ENCODE results near the gene DLG2. TPM values are rescaled to one million over a fixed set of nuclear protein-coding genes. Genes with fewer than 3 reads are reported as not detected.

Gene DLG2
- total and polyA plus RNA-seq, 9 of the 15 experiments (the other 6 are each of a cell fraction or from before 2014, with no cell fraction given): 0.52 to 1.6 (median 0.95) TPM

DNA sequence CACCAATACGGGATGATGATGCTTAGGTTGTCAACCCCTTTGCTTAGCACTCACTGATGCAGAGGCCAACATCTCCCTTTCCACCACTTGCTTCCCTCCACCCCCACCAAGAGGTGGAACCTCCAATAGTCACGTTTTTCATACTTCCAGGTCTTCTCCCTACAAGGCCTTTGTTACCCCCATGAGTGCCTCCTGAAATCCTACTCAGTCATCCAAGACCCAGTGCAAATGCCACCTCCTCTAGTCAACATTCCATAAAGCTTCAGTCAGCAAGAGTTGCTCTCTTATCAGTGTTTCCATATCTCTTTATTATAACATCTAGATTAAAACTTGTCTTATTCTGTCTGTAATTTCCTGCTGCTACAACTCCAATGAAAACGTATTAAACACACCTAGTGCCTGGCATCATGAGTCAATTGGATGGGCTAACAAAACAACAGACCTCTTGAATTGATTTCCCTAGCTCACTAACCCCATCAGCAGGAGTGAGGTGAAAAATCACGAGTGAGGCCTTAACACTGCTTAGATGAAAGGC, 1970.3 kb downstream of the DLG2 start:
- TF ChIP-seq ZNF253 (CRISPR knock-in tag; conservative IDR thresholded peaks at IDR 0.05) (no peak), TARDBP (IDR thresholded peaks at IDR 0.05) (no peak), GABPA (tag; conservative IDR thresholded peaks at IDR 0.05; ENCODE audit: low read depth) (no peak), KAT8 (IDR thresholded peaks at IDR 0.05; ENCODE audit: low read depth) (no peak)
- TF ChIP-seq, protein P1, sequence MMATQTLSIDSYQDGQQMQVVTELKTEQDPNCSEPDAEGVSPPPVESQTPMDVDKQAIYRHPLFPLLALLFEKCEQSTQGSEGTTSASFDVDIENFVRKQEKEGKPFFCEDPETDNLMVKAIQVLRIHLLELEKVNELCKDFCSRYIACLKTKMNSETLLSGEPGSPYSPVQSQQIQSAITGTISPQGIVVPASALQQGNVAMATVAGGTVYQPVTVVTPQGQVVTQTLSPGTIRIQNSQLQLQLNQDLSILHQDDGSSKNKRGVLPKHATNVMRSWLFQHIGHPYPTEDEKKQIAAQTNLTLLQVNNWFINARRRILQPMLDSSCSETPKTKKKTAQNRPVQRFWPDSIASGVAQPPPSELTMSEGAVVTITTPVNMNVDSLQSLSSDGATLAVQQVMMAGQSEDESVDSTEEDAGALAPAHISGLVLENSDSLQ (IDR thresholded peaks at IDR 0.05): no peak
- TF ChIP-seq, protein P2, sequence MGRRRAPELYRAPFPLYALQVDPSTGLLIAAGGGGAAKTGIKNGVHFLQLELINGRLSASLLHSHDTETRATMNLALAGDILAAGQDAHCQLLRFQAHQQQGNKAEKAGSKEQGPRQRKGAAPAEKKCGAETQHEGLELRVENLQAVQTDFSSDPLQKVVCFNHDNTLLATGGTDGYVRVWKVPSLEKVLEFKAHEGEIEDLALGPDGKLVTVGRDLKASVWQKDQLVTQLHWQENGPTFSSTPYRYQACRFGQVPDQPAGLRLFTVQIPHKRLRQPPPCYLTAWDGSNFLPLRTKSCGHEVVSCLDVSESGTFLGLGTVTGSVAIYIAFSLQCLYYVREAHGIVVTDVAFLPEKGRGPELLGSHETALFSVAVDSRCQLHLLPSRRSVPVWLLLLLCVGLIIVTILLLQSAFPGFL (CRISPR knock-in tag; IDR thresholded peaks at IDR 0.05): no peak
- TF ChIP-seq, protein P3, sequence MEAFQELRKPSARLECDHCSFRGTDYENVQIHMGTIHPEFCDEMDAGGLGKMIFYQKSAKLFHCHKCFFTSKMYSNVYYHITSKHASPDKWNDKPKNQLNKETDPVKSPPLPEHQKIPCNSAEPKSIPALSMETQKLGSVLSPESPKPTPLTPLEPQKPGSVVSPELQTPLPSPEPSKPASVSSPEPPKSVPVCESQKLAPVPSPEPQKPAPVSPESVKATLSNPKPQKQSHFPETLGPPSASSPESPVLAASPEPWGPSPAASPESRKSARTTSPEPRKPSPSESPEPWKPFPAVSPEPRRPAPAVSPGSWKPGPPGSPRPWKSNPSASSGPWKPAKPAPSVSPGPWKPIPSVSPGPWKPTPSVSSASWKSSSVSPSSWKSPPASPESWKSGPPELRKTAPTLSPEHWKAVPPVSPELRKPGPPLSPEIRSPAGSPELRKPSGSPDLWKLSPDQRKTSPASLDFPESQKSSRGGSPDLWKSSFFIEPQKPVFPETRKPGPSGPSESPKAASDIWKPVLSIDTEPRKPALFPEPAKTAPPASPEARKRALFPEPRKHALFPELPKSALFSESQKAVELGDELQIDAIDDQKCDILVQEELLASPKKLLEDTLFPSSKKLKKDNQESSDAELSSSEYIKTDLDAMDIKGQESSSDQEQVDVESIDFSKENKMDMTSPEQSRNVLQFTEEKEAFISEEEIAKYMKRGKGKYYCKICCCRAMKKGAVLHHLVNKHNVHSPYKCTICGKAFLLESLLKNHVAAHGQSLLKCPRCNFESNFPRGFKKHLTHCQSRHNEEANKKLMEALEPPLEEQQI (IDR thresholded peaks at IDR 0.05): no peak
- TF ChIP-seq, protein P4, sequence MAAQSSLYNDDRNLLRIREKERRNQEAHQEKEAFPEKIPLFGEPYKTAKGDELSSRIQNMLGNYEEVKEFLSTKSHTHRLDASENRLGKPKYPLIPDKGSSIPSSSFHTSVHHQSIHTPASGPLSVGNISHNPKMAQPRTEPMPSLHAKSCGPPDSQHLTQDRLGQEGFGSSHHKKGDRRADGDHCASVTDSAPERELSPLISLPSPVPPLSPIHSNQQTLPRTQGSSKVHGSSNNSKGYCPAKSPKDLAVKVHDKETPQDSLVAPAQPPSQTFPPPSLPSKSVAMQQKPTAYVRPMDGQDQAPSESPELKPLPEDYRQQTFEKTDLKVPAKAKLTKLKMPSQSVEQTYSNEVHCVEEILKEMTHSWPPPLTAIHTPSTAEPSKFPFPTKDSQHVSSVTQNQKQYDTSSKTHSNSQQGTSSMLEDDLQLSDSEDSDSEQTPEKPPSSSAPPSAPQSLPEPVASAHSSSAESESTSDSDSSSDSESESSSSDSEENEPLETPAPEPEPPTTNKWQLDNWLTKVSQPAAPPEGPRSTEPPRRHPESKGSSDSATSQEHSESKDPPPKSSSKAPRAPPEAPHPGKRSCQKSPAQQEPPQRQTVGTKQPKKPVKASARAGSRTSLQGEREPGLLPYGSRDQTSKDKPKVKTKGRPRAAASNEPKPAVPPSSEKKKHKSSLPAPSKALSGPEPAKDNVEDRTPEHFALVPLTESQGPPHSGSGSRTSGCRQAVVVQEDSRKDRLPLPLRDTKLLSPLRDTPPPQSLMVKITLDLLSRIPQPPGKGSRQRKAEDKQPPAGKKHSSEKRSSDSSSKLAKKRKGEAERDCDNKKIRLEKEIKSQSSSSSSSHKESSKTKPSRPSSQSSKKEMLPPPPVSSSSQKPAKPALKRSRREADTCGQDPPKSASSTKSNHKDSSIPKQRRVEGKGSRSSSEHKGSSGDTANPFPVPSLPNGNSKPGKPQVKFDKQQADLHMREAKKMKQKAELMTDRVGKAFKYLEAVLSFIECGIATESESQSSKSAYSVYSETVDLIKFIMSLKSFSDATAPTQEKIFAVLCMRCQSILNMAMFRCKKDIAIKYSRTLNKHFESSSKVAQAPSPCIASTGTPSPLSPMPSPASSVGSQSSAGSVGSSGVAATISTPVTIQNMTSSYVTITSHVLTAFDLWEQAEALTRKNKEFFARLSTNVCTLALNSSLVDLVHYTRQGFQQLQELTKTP (IDR thresholded peaks at IDR 0.05; ENCODE audit: low read depth in 1 of 2, partially characterized antibody in 2 of 2): no peak
- H3K27ac ChIP-seq (ENCODE audit: extremely low read depth, low read depth, low read length): no peak overlapping the region
- no peaks in the 10 kb centered on the region for H3K27me3 ChIP-seq (ENCODE audit: control insufficient read depth in 2 of 2, insufficient read depth in 2 of 2, low read length in 2 of 2)
- no peak for DNase-seq (ENCODE audit: extremely low read depth in 1 of 4, low spot score in 3 of 4)
- H3K4me1 ChIP-seq (replicated peaks in 1 of 2; ENCODE audit: control insufficient read depth in 2 of 2, insufficient read depth in 2 of 2, low read length in 2 of 2): no peaks in the 10 kb centered on the region
- no peak overlapping the region for H2AFZ ChIP-seq (ENCODE audit: low read depth, low read length)
- in situ Hi-C loops (cut with MboI) (no loop called here), intact Hi-C loops (cut with micrococcal nuclease) (no loop called here)
- H3K4me2 ChIP-seq (ENCODE audit: insufficient read depth, low read length): no peak overlapping the region
- ChIA-PET POLR2A (interaction anchor here (0.7 kb wide), 1 partner anchor 8 kb away, joined by 3 read pairs; no protein-coding TSS in a partner anchor), CTCF (ENCODE audit: low intra/inter-chr PET ratio) (no interaction called here)
- no peaks in the 10 kb centered on the region for H3K36me3 ChIP-seq (ENCODE audit: control insufficient read depth, insufficient read depth, low read length)
- no TSS peak for BruUV-seq (replicated peaks)
- ATAC-seq: no peak
- 0% methylated on average over 4 of the region's 4 CpGs for WGBS (ENCODE audit: insufficient coverage, low coverage, missing lambda C conversion rate)
- H3K4me3 ChIP-seq: no peak overlapping the region
- no peaks in the 10 kb centered on the region for H3K9me1 ChIP-seq (ENCODE audit: control insufficient read depth, insufficient read depth, low read length)
- FAIRE-seq: no peak
- H4K20me1 ChIP-seq (replicated peaks; ENCODE audit: control insufficient read depth, insufficient read depth, low read length): no peaks in the 10 kb centered on the region
- no peak overlapping the region for H3K9ac ChIP-seq (ENCODE audit: insufficient read depth in 1 of 2, low read depth in 2 of 2, low read length in 2 of 2)
- H3K9me3 ChIP-seq (replicated peaks; ENCODE audit: control insufficient read depth, insufficient read depth, low read depth, low read length): no peaks in the 10 kb centered on the region
- H3K79me2 ChIP-seq (ENCODE audit: control insufficient read depth, insufficient read depth, low read length): no peaks in the 10 kb centered on the region

Measured in K562 (cell line).